Measurements from ENCODE around the gene ANKRD49.
"Not testable (repeated sequence)": the region's sequence is repeated elsewhere in the genome, so short reads cannot be mapped to it uniquely, and the experiment has no call there.

ANKRD49 gene

DNA sequence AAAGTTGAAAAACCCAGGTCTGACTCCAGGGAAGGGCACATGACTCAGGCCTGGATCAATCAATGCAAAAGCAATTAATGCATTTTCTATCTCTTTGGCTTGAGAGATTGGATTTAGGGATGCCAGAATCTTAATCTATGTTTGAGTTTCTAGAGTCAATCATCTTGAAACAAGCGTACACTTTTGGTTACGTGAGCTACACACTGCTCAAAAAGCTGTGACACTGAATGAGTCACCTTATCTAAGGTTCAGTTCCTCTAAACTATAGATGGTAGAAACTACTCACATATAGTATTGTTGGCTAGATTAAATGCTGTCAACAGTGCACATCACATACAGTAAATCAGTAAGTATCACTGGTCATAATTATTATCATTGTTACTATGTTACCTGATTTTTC lies 24.4 kb upstream of the ANKRD49 start:
- Histone ChIP-seq H3K9ac (ENCODE audit: low read depth, low read length) (no peak overlapping the region), H3K36me3 (ENCODE audit: insufficient read depth, low read depth, low read length) (peaks cover 72% of the 10 kb centered on the region)

GRCh38 chr11:94472916-94473799 lies 20.6 kb upstream of the ANKRD49 start:
- Histone ChIP-seq H3K27me3 (ENCODE audit: insufficient read depth, low read length) (no peaks in the 10 kb centered on the region), H3K9ac (ENCODE audit: low read depth, low read length) (peak overlapping the region; percentile 17; the same call in 1 of the 2 replicates), H3K4me3 (ENCODE audit: low read length) (peak overlapping the region; percentile 24; the same call in 1 of the 2 replicates), H3K36me3 (ENCODE audit: insufficient read depth, low read depth, low read length) (peaks cover 73% of the 10 kb centered on the region), H3K27ac (ENCODE audit: low read length) (no peak overlapping the region), H3K4me1 (ENCODE audit: insufficient read depth, low read length) (peaks cover 20% of the 10 kb centered on the region), H3K9me3 (ENCODE audit: insufficient read depth, low read depth, low read length) (no peaks in the 10 kb centered on the region)

More for the DNA sequence above, 24.4 kb upstream of the ANKRD49 start:
- no peaks in the 10 kb centered on the region for H3K9me3 ChIP-seq (ENCODE audit: insufficient read depth, low read depth, low read length)
- no peak overlapping the region for H3K4me3 ChIP-seq (ENCODE audit: low read length)
- no peaks in the 10 kb centered on the region for H3K27me3 ChIP-seq (ENCODE audit: insufficient read depth, low read length)
- H3K4me1 ChIP-seq (ENCODE audit: insufficient read depth, low read length) = peaks cover 15% of the 10 kb centered on the region
- H3K27ac ChIP-seq (ENCODE audit: low read length) = no peak overlapping the region

GRCh38 chr11:94477624-94478023 lies 16.2 kb upstream of the ANKRD49 start:
- Histone ChIP-seq H3K27ac (ENCODE audit: low read length) (no peak overlapping the region), H3K4me1 (ENCODE audit: insufficient read depth, low read length) (peaks cover 20% of the 10 kb centered on the region), H3K4me3 (ENCODE audit: low read length) (no peak overlapping the region), H3K36me3 (ENCODE audit: insufficient read depth, low read depth, low read length) (peaks cover 76% of the 10 kb centered on the region), H3K9me3 (ENCODE audit: insufficient read depth, low read depth, low read length) (no peaks in the 10 kb centered on the region), H3K9ac (ENCODE audit: low read depth, low read length) (no peak overlapping the region), H3K27me3 (ENCODE audit: insufficient read depth, low read length) (no peaks in the 10 kb centered on the region)

DNA sequence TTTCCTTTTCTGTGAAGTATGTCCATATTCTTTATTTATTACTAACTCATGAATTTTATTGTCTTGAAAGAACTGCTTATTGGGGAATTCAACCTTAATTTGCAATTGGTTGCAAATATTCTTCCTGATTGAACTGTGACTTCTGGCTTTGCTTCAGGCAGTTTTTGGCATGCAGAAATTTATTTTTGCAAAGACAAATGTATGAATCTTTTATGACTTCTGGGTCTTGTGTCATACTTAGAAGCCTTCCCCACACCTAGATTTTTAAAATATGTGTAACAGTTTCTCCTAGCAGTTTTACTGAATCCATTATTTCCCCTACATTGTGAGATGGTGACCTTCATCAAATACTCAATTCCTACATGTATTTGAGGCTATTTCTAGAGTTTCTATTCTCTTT lies 12.4 kb upstream of the ANKRD49 start:
- Histone ChIP-seq H3K4me1 (ENCODE audit: insufficient read depth, low read length) (no peaks in the 10 kb centered on the region), H3K27me3 (ENCODE audit: insufficient read depth, low read length) (no peaks in the 10 kb centered on the region), H3K27ac (ENCODE audit: low read length) (no peak overlapping the region), H3K9ac (ENCODE audit: low read depth, low read length) (no peak overlapping the region), H3K36me3 (ENCODE audit: insufficient read depth, low read depth, low read length) (peaks cover 92% of the 10 kb centered on the region), H3K4me3 (ENCODE audit: low read length) (no peak overlapping the region), H3K9me3 (ENCODE audit: insufficient read depth, low read depth, low read length) (no peaks in the 10 kb centered on the region)

- Histone ChIP-seq H3K9ac (ENCODE audit: low read depth, low read length) (no peak overlapping the region), H3K36me3 (ENCODE audit: insufficient read depth, low read depth, low read length) (peaks cover 94% of the 10 kb centered on the region), H3K9me3 (ENCODE audit: insufficient read depth, low read depth, low read length) (no peaks in the 10 kb centered on the region), H3K4me1 (ENCODE audit: insufficient read depth, low read length) (no peaks in the 10 kb centered on the region), H3K27me3 (ENCODE audit: insufficient read depth, low read length) (no peaks in the 10 kb centered on the region), H3K4me3 (ENCODE audit: low read length) (no peak overlapping the region), H3K27ac (ENCODE audit: low read length) (no peak overlapping the region)
Measured at GRCh38 chr11:94486068-94486467, 7.7 kb upstream of the ANKRD49 start.

DNA sequence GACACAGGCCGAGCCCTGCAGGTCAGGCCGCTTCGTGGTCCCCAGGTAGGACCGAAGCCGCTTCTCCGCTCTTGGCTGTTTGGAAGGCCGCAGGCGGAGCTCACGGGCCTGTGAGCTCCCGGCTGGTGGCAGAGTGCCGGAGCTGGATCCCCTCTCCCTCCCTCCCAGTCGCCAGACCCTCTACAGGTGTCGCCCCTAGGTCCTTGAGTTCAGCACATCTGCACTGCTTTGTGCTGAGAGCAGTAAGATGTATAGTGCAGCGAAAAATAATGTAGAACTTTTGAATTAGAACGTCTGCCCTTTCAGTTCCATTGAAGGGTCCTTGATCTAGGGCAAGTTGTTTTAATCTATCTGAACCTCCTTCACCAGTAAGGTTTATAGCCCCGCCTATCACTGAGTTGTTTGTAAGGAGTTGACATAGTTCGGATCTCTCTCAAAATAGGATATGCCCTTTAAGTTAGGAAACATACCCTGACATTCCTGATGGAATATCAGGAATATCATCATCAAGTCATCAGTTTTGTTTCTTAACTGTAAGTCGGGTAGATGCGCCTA lies 419 bp downstream of the ANKRD49 start:
- Histone ChIP-seq H3K9ac (ENCODE audit: low read depth, low read length) (peak overlapping the region; percentile 95; the same call in 1 of the 2 replicates), H3K4me1 (ENCODE audit: insufficient read depth, low read length) (peaks cover 2% of the 10 kb centered on the region; the same call in 1 of the 2 replicates), H3K9me3 (ENCODE audit: insufficient read depth, low read depth, low read length) (no peaks in the 10 kb centered on the region), H3K4me3 (ENCODE audit: low read length) (peak overlapping the region; percentile 85), H3K27ac (ENCODE audit: low read length) (no peak overlapping the region), H3K36me3 (ENCODE audit: insufficient read depth, low read depth, low read length) (peaks cover 36% of the 10 kb centered on the region), H3K27me3 (ENCODE audit: insufficient read depth, low read length) (no peaks in the 10 kb centered on the region)

DNA sequence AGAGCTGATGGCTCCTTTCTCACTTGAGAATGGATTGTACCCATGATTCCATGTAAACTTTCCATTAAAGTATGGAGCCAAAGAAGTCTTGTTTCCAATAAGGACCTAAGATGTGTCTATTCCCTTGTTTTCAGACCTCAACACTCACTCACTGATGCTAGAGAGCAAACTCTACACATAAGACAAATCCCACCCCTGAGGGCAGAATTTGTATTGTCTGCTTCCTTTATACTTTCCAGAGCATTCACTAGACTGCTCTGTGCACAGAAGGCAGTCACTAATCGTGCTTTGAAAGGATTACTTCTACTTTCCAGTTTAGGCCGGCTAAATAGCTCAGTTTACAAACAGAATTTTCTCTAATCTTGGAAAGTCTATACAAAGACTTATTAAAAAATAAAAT lies 6.4 kb downstream of the ANKRD49 start:
- Histone ChIP-seq H3K4me1 (ENCODE audit: insufficient read depth, low read length) (no peaks in the 10 kb centered on the region), H3K9me3 (ENCODE audit: insufficient read depth, low read depth, low read length) (no peaks in the 10 kb centered on the region), H3K27me3 (ENCODE audit: insufficient read depth, low read length) (no peaks in the 10 kb centered on the region), H3K4me3 (ENCODE audit: low read length) (no peak overlapping the region), H3K9ac (ENCODE audit: low read depth, low read length) (no peak overlapping the region), H3K36me3 (ENCODE audit: insufficient read depth, low read depth, low read length) (peaks cover 25% of the 10 kb centered on the region), H3K27ac (ENCODE audit: low read length) (no peak overlapping the region)

- no peak overlapping the region for H3K9ac ChIP-seq (ENCODE audit: low read depth, low read length)
- H3K4me1 ChIP-seq (ENCODE audit: insufficient read depth, low read length) = no peaks in the 10 kb centered on the region
- no peak overlapping the region for H3K4me3 ChIP-seq (ENCODE audit: low read length)
- no peaks in the 10 kb centered on the region for H3K9me3 ChIP-seq (ENCODE audit: insufficient read depth, low read depth, low read length)
- H3K27me3 ChIP-seq (ENCODE audit: insufficient read depth, low read length) = no peaks in the 10 kb centered on the region
- no peak overlapping the region for H3K27ac ChIP-seq (ENCODE audit: low read length)
- peaks cover 25% of the 10 kb centered on the region for H3K36me3 ChIP-seq (ENCODE audit: insufficient read depth, low read depth, low read length)
Measured at GRCh38 chr11:94501522-94501921, 7.7 kb downstream of the ANKRD49 start.

GRCh38 chr11:94504689-94505293 lies 11.0 kb downstream of the ANKRD49 start:
- H3K27ac ChIP-seq (ENCODE audit: low read length) = no peak overlapping the region
- H3K9ac ChIP-seq (ENCODE audit: low read depth, low read length) = no peak overlapping the region
- H3K9me3 ChIP-seq (ENCODE audit: insufficient read depth, low read depth, low read length) = no peaks in the 10 kb centered on the region
- no peaks in the 10 kb centered on the region for H3K4me1 ChIP-seq (ENCODE audit: insufficient read depth, low read length)
- no peaks in the 10 kb centered on the region for H3K27me3 ChIP-seq (ENCODE audit: insufficient read depth, low read length)
- no peak overlapping the region for H3K4me3 ChIP-seq (ENCODE audit: low read length)
- H3K36me3 ChIP-seq (ENCODE audit: insufficient read depth, low read depth, low read length) = no peaks in the 10 kb centered on the region

DNA sequence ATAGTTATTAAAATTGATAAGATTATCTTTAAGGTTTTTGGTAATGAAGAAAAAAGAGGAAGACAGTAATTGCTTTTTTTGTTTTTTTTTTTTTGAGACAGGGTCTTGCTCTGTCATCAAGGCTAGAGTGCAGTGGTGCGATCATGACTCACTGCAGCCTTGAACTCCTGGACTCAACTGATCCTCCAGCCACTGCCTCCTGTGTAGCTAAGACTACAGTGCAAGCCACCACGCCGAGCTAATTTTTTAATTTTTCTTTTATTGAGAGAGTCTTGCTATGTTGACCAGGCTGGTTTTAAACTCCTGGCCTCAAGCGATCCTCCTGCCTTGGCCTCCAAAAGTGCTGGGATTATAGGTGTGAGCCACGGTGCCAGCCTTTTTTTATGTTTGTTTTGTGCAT lies 12.7 kb downstream of the ANKRD49 start:
- H3K36me3 ChIP-seq (ENCODE audit: insufficient read depth, low read depth, low read length); H3K9ac ChIP-seq (ENCODE audit: low read depth, low read length); H3K27ac ChIP-seq (ENCODE audit: low read length); H3K9me3 ChIP-seq (ENCODE audit: insufficient read depth, low read depth, low read length); H3K4me3 ChIP-seq (ENCODE audit: low read length); H3K27me3 ChIP-seq (ENCODE audit: insufficient read depth, low read length); H3K4me1 ChIP-seq (ENCODE audit: insufficient read depth, low read length): not testable (repeated sequence)

DNA sequence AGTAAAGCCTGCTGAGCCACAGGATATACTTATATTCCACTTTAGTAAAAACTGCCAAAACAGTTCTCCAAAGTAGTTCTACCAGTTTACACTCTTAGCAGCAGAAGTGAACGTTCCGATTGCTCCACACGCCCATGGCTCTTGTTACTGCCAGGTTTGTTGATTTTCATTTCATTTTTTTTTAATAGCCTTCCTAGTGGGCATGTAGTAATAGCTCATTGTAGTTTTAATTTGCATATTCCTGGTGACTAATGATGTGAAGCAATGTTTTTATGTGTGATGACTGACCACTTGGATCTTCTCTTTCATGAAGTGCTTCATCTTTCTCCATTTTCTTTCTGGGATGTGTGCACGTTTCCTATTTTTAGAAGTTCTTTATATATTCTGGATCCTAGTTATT lies 13.7 kb downstream of the ANKRD49 start:
- H3K9me3 ChIP-seq (ENCODE audit: insufficient read depth, low read depth, low read length) = no peaks in the 10 kb centered on the region
- H3K4me1 ChIP-seq (ENCODE audit: insufficient read depth, low read length) = no peaks in the 10 kb centered on the region
- H3K4me3 ChIP-seq (ENCODE audit: low read length) = no peak overlapping the region
- H3K36me3 ChIP-seq (ENCODE audit: insufficient read depth, low read depth, low read length) = no peaks in the 10 kb centered on the region
- no peak overlapping the region for H3K9ac ChIP-seq (ENCODE audit: low read depth, low read length)
- H3K27me3 ChIP-seq (ENCODE audit: insufficient read depth, low read length) = peaks cover 14% of the 10 kb centered on the region
- H3K27ac ChIP-seq (ENCODE audit: low read length) = no peak overlapping the region
